HG02938 (cell line): ENCODE measurements around the gene ARHGDIG.
"Not testable (repeated sequence)": the region's sequence is repeated elsewhere in the genome, so short reads cannot be mapped to it uniquely, and the experiment has no call there.

ENCODE experiments used
- ATAC-seq: cut with Tn5 transposase; IDR thresholded peaks from one replicate; pipeline ENCODE4 v1.9.1; 2021; ENCODE audit warnings: mild to moderate bottlenecking, moderate library complexity; ENCODE audit not compliant: unreplicated experiment

Gene ARHGDIG

DNA sequence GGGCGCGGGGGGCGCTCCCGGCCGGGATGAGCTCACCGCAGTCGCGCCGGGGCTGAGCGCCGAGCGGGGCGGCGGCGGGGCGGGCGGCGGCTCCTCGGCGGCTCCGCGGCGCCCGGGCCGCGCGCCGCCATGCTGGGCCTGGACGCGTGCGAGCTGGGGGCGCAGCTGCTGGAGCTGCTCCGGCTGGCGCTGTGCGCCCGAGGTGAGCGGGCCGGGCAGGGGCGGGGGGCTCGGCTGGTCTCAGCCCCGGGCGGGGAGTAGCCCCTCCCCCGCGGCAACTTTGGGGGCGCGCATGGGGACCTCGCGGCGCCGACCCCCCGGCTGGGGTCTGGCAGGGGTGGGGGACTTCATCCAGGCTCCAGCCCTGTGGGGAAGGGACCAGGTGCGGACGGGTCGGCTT lies at the start of gene ARHGDIG:
Gene ARHGDIG, plus strand, starts transcription at position 40 of the 400 bp plus-strand sequence. Its CDS starts 90 bp downstream, at position 130.
- no peak for ATAC-seq

DNA sequence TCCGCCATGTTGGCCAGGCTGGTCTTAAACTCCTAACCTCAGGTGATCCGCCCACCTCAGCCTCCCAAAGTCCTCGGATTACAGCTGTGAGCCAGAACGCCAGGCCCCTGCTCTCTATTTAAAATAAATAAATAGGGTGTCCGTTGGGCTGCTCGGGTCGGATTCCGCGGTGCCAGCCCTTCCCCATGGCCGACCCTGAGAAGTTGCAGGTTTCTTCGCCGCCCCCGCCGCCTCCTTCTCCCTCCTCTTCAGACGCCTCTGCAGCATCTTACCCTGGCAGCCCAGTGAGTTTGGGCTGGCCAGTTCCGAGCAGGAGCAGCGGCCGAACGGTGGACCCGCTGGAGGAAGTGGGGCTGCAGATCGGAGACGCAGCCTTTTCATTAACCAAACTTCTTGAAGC lies 49.4 kb upstream of the ARHGDIG start:
- ATAC-seq, result no peak

DNA sequence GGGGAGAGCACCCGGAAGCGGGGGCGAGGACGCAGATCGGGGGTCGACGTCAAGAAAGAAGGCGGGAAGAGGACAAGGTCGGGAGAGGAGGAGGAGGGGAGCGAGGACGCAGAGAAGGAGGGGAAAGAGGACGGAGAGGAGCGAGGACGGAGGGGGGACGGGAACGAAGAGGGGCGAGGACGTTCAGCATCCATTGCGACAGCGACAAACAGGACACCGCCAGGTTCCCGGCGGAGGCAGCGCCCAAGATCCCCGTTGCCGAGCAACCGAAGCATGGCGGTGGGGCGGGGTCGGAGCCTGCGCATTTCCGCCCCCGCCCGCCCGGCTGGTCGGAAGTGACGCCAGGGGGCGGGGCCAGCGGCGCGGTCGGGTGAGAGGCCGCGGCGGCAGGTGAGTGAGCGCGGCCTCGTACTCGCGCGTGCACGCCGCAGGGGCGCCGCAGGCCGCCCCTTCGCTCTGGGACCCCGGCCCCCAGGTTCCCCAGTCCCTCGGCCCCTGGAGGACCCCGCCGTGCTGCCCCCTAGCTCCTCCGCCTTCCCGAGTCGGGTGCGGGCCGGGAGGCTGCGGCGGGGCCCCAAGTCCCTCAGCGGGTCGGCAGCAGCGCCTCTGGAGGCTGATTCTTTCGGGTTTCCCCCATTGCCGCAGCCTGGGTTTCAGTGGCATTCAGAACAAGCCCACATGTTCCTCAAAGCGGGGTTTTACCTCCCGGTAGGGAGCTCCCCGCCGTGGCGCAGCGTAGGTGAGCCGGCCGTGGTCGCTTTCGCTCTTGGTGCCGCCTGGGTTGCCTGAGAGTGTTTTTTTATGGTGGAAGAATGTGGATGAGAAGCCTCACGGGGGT lies 45.7 kb upstream of the ARHGDIG start, which contains the start of gene FAM234A:
Gene FAM234A, plus strand, starts transcription at position 354 of the 838 bp plus-strand sequence. CDS start 19,593 bp downstream, outside the sequence.
- ATAC-seq, result peak; percentile 81

DNA sequence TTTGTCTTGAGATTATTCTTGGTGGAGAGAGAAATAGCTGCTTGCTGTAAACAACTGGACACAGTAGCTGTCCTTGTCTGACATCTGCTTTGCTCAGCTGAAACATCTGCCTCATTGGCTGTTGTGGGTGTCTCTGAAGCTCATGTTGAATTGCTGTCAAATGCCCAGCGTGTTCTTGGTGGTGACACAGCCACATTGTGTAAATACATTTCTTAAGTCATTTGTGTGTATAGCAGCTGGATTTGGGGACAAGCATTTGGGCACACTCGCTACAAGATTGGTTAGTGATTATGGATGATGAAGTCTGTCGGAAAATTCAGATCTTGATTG lies 40.5 kb upstream of the ARHGDIG start:
- ATAC-seq, result no peak

DNA sequence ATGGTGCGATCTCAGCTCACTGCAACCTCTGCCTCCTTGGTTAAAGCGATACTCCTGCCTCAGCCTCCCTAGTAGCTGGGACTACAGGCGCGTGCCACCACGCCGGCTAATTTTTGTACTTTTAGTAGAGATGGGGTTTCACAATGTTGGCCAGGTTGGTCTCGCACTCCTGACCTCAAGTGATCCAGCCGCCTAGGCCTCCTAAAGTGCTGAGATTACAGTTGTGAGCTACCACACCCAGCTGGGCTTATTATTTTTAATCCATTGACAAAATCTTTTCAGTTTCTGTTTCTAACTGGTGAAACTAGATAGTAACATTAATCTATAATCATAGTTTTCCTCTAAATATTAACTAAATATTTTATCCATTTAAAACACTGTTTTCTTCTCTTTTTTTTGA lies 39.8 kb upstream of the ARHGDIG start:
- no peak for ATAC-seq

DNA sequence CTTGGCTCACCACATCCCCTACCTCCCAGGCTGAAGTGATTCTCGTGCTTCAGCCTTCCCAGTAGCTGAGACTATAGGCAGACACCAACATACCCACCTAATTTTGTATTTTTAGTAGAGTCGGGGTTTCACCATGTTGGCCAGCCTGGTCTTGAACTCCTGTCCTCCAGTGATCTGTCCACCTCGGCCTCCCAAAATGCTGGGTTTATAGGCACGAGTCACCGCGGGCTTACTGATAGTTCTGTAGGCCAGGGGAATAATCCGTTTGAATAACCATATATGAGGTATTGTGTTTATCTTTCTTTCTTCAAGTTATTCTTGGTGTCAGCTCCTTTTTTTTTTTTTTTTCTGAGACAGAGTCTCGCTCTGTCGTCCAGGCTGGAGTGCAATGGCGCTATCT lies 38.1 kb upstream of the ARHGDIG start:
- no peak for ATAC-seq

DNA sequence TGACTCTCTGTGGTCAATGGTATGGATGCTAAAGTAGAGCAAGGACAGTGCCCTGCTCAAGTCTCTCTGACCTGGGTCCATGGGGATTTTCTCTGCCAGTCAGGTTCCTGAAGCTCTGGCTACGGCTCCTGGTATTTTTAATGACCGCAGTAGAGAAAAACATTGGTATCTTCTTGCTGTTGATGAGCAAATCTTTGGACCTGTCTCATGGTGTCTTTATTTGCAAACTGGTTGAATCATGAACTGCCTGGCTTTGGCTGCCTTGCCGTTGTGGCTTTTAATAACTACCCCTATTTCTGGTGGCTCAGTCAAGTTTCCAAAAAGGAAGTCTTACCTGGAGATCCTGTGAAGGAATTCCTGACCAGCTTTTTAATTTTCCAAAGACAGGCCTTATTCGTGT lies 37.0 kb upstream of the ARHGDIG start:
- no peak for ATAC-seq

DNA sequence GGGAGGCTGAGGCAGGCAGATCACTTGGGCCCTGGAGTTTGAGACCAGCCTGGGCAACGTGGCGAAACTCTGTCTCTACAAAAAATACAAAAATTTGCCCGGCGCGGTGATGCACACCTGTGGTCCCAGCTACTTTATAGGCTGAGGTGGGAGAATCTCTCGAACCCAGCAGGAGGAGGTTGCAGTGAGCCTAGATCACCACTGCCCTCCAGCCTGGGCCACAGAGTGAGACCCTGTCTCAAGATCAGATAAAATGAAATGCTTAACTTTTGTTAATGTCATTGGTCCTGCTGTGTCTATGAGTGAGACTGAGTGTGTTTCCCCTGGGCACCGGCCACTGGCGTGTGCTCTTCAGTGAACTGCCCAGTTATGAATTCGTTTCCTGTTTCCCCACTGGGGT lies 35.3 kb upstream of the ARHGDIG start:
- ATAC-seq, result no peak

DNA sequence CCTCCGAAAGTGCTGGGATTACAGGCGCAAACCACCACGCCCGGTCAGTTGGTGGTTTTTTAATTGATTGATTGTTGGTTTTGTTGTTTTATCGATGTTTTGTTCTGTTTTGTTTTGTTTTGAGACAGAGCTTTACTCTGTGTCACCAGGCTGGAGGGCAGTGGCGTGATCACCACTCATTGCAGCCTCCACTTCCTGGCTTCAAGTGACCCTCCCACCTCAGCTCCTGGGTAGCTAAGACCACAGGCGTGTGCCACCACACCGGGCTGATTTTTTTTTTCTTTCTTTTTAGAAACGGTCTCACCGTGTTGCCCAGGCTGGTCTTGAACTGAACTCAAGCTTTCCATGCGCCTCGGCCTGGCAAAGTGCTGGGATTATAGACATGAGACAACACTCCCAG lies 33.4 kb upstream of the ARHGDIG start:
- ATAC-seq, result no peak

DNA sequence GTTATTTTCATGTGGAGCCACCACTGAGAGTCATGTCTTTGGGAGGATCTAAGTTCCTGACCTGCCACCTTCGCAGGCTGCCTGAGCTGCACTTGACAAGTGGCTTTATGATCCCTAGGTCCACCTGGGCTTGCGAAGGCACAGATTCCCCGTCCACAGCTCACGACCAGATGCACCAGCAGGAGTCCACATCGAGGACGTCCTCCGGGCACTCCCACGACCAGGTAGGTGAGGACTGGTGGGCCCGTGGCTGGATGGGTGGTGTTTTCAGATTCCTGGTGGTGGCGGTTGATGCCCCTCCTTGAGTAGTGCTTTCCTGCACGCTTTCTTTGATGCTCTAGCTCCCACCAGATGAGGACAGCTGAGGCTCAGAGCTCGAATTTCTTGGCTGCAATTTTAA lies 31.0 kb upstream of the ARHGDIG start:
- no peak for ATAC-seq

DNA sequence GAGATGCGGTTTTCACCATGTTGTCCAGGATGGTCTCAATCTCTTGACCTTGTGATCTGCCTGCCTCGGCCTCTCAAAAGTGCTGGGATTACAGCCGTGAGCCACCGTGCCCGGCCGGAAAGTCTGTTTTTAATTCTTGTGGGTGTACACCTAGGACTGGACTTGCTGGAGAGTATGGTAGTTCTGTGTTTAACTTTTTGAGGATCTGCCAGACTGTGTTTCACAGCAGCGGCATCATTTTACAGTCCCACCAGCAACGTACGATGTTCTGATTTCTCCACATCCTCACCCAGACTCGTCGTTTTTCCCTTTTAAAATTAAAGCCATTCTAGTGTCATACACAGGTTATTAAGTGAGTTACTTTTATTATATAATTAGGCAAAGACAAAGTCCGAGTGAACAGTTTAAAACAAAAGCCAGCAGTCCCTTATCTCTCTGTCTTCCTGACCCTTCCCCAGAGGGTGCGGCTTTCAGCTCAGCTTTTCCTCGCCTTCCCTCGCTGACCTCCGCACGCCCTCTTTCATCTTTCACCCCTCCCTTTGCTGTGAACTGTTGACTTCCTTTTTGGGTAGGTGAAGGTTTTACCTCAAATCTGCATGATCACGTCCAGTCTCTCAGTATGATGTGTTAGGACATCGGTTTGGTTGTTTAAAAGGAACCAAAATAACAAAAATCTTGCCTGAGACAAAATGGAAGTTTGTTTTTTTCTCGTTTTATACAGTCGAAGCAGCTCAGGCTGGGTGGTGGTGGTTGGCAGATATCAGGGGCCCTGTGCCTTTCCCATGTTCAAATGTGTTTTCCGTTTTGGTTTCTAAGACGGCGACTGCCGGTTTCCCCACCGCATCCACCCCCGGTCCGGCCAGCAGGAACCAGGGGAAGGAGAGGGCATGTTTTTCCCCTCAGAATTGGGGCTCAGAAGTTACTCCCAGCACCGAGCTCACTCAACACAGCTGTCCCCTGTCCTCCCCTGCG lies 27.7 kb upstream of the ARHGDIG start:
- ATAC-seq, result no peak

DNA sequence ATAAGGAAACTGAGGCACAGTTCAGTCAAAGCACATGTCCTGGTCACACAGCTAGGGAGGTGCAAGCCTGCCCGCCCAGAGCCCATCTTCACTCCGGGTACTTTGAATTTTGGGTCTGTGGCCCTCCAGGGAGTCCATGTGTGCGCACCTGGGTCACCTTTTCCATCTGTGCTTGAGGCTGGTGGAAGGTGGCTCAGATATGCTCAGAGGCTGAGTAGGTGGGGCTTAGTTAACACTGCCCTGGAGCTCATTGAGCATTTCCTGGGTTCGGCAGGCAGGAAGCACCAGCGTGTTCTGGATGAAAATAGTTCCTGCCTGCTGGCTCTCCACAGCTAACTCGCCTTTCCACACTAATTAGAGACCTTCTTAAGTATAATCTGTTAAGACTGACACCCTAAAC lies 26.6 kb upstream of the ARHGDIG start:
- no peak for ATAC-seq

DNA sequence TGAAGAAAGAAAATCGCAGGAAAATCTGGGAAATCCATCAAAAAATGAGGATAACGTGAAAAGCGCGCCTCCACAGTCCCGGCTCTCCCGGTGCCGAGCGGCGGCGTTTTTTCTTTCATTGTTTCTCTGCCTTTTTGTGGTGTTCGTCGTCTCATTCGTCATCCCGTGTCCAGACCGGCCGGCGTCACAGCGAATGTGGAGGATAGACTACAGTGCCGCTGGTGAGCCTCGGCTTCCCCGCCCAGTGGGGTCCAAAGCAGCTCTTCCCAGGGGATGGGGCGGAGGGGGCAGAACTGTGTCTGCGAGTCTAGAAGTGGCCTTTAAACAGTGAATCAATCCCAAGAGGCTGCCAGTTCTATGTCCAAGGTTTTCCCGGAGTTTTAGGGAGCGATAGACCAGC lies 25.9 kb upstream of the ARHGDIG start:
- no peak for ATAC-seq

DNA sequence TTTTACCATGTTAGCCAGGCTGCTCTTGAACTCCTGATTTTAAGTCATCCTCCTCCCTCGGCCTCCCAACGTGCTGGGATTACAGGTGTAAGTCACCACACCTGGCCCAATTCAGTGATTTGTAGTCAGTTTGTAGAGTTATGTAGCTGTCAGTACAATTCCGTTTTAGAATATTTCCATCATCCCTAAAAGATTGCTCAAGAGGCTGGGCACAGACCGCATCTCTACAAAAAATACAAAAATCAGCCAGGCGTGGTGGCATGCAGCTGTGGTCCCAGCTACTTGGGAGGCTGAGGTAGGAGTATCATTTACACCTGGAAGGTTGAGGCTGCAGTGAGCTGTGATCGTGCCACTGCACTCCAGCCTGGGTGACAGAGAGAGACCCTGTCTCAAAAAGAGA lies 25.2 kb upstream of the ARHGDIG start:
- no peak for ATAC-seq

DNA sequence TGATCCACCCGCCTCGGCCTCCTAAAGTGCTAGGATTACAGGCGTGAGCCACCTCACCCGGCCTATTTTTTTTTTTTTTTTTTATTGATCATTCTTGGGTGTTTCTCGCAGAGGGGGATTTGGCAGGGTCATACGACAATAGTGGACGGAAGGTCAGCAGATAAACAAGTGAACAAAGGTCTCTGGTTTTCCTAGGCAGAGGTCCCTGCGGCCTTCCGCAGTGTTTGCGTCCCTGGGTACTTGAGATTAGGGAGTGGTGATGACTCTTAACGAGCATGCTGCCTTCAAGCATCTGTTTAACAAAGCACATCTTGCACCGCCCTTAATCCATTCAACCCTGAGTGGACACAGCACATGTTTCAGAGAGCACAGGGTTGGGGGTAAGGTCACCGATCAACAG lies 22.3 kb upstream of the ARHGDIG start:
- not testable (repeated sequence) for ATAC-seq

DNA sequence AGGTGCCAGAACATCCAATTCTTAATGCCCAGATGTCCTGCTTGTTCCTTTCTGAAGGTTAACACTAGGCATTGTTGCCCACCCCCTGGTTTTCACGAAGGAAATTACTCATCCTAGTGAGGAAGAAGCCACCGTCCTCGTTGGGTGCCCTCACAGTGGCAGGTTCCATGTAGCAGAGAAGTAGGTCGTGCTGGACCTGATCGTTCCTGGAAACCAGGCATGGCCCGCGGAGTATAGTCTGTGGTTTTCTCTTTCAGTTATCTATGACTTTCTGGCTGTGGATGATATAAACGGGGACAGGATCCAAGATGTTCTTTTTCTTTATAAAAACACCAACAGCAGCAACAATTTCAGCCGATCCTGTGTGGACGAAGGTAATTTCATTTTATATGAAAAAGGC lies 21.2 kb upstream of the ARHGDIG start:
- ATAC-seq, result no peak

DNA sequence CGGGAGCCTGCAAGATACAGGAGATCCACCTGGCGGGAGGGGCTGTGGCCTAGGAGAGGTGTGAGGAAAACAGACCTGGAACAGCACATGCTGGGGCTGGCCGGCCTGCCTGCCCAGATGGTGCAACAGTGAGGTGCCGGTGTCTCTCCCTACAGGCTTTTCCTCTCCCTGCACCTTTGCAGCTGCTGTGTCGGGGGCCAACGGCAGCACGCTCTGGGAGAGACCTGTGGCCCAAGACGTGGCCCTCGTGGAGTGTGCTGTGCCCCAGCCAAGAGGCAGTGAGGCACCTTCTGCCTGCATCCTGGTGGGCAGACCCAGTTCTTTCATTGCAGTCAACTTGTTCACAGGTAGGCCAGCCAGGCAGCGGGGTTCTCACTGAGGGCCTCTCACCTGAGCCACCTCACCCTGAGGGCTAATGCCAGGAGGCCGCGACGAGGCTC lies 20.6 kb upstream of the ARHGDIG start:
- no peak for ATAC-seq

DNA sequence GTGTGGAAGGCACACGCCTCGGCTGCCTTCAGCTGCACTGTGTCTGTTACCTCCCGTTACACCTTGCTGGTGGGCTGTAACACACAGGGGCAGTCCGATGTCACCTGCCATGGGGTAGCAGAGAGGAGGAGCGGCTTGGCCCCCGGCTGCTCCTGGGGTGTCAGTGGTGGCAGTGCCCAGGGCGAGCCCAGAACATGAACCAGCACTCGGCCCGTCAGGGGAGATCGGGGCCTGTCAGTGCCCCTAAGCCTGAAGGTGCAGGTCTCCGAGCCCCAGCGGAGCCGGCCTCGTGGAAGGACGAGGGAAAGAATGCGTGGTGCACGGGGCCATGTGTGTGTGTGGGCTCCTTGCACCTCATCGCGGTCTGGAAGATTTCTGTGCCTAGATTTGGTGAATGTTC lies 20.1 kb upstream of the ARHGDIG start:
- no peak for ATAC-seq

DNA sequence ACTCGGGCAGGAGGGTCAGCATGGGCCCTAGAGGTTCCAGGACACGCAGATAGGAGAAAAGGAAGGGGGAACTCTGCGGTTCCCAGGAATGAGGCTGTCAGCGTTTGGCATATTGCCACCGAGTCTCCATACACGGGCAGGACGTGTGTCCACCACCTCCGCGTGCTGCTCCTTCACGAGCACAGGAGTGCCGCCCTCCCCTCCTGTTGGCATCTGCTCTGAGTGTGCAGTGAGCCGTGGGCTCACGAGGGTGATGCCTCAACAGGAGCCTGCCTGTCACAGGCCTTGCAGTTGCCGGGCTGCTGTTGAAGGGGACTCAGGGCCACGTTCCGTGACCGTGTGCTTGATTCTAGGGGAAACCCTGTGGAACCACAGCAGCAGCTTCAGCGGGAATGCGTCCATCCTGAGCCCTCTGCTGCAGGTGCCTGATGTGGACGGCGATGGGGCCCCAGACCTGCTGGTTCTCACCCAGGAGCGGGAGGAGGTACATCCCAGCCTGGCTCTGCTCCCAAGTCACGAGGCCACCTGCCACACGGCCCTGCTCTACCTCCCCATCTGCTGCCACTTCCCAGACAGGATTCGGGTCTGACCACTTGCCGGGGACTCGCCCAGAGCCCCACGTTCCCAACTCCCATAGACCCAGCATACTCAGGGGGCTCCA lies 19.2 kb upstream of the ARHGDIG start:
- no peak for ATAC-seq

DNA sequence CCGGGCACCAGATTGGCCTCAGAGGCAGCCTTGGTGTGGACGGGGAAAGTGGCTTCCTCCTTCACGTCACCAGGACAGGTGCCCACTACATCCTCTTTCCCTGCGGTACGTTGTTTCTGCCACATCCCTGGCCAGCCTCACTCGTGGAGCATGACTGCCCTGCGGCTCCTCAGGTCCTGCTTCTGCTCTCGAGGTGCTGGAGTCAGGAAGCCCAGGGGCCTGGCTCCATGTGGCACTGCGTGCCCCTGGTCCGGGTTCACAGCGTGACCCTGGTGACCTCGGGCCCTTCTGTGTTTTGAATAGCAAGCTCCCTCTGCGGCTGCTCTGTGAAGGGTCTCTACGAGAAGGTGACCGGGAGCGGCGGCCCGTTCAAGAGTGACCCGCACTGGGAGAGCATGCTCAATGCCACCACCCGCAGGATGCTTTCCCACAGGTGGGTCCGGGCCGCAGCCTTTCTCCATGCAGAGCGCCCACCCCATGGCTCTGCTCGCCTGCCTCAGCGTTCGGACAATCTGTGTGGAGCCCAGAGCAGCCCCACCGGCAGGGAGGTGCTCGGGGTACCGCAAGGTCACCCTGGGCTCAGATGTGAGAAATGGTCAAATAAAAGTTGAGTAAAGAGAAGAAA lies 18.2 kb upstream of the ARHGDIG start:
- ATAC-seq, result no peak
